ENCODE data around the gene TVP23C.
"Not testable (repeated sequence)": the region's sequence is repeated elsewhere in the genome, so short reads cannot be mapped to it uniquely, and the experiment has no call there.

TVP23C gene

GRCh38 chr17:15526292-15527218 lies 36.7 kb downstream of the TVP23C start:
- peak; percentile 60 for DNase-seq (ENCODE audit: low spot score)

- not testable (repeated sequence) for DNase-seq (ENCODE audit: low spot score)
These were observed 38.0 kb downstream of the TVP23C start for GRCh38 chr17:15524990-15525985.

GRCh38 chr17:15516150-15516549 lies 47.1 kb downstream of the TVP23C start:
- DNase-seq (ENCODE audit: low spot score), result no peak

- DNase-seq (ENCODE audit: low spot score), result no peak
These were observed 48.8 kb downstream of the TVP23C start for GRCh38 chr17:15514469-15514868.

GRCh38 chr17:15513856-15514459 lies 49.3 kb downstream of the TVP23C start:
- no peak for DNase-seq (ENCODE audit: low spot score)

GRCh38 chr17:15513058-15513791 lies 50.1 kb downstream of the TVP23C start:
- DNase-seq (ENCODE audit: low spot score), result no peak

GRCh38 chr17:15512071-15512709 lies 51.1 kb downstream of the TVP23C start:
- DNase-seq (ENCODE audit: low spot score), result no peak

- DNase-seq (ENCODE audit: low spot score), result peak; percentile 31
These were observed 52.1 kb downstream of the TVP23C start for GRCh38 chr17:15511142-15511541.

GRCh38 chr17:15510361-15510760 lies 52.9 kb downstream of the TVP23C start:
- no peak for DNase-seq (ENCODE audit: low spot score)

- no peak for DNase-seq (ENCODE audit: low spot score)
These were observed 54.2 kb downstream of the TVP23C start for GRCh38 chr17:15509095-15509494.

GRCh38 chr17:15508466-15508865 lies 54.8 kb downstream of the TVP23C start:
- DNase-seq (ENCODE audit: low spot score), result no peak

- DNase-seq (ENCODE audit: low spot score), result no peak
These were observed 55.4 kb downstream of the TVP23C start for GRCh38 chr17:15507896-15508295.

- no peak for DNase-seq (ENCODE audit: low spot score)
These were observed 56.3 kb downstream of the TVP23C start for GRCh38 chr17:15507001-15507400.

GRCh38 chr17:15505708-15506107 lies 57.6 kb downstream of the TVP23C start:
- not testable (repeated sequence) for DNase-seq (ENCODE audit: low spot score)

GRCh38 chr17:15503731-15504130 lies 59.6 kb downstream of the TVP23C start:
- no peak for DNase-seq (ENCODE audit: low spot score)

GRCh38 chr17:15502369-15503112 lies 60.7 kb downstream of the TVP23C start:
- DNase-seq (ENCODE audit: low spot score), result peak; percentile 74

- no peak for DNase-seq (ENCODE audit: low spot score)
These were observed 61.5 kb downstream of the TVP23C start for GRCh38 chr17:15501793-15502192.

- DNase-seq (ENCODE audit: low spot score), result no peak
These were observed 62.0 kb downstream of the TVP23C start for GRCh38 chr17:15501282-15501681.

- no peak for DNase-seq (ENCODE audit: low spot score)
These were observed 65.2 kb downstream of the TVP23C start for GRCh38 chr17:15498107-15498506.

All from SW480 (cell line).